H9 (cell line): ENCODE results near the gene RCOR2. TPM values are rescaled to one million over a fixed set of nuclear protein-coding genes. Genes with fewer than 3 reads are reported as not detected.

Experiments used
- DNase-seq: peaks from one replicate; pipeline ENCODE4 v3.0.0-alpha.2; 2017
- H2AFZ ChIP-seq: one replicate; pipeline ENCODE4 v1.6.1; 2013; ENCODE audit warnings: mild to moderate bottlenecking, low read length, control low read depth, moderate library complexity
- H2AK5ac ChIP-seq: 2 replicates; pipeline ENCODE4 v1.6.1; 2013; ENCODE audit warnings: low read length, control low read depth, mixed read lengths; ENCODE audit not compliant: insufficient read length
- H2BK120ac ChIP-seq: one replicate; pipeline ENCODE4 v1.6.1; 2013; ENCODE audit warnings: low read depth, mild to moderate bottlenecking, low read length, control low read depth, inconsistent platforms; ENCODE audit not compliant: poor library complexity, severe bottlenecking
- H2BK12ac ChIP-seq: 2 replicates; pipeline ENCODE4 v1.6.1; 2013; ENCODE audit warnings: low read length, control low read depth, mixed read lengths, low read depth; ENCODE audit not compliant: insufficient read length
- H2BK15ac ChIP-seq: 2 replicates; pipeline ENCODE4 v1.6.1; 2013; ENCODE audit warnings: low read depth, low read length, control low read depth
- H2BK20ac ChIP-seq: one replicate; pipeline ENCODE4 v1.6.1; 2013; ENCODE audit warnings: low read depth, mild to moderate bottlenecking, low read length, control low read depth, inconsistent platforms; ENCODE audit not compliant: poor library complexity, severe bottlenecking
- H2BK5ac ChIP-seq: 2 replicates; pipeline ENCODE4 v1.6.1; 2013; ENCODE audit warnings: low read length, control low read depth, mixed read lengths; ENCODE audit not compliant: insufficient read length
- H3K14ac ChIP-seq: 2 replicates; pipeline ENCODE4 v1.6.1; 2013; ENCODE audit warnings: low read length, control low read depth; ENCODE audit not compliant: insufficient read depth
- H3K18ac ChIP-seq: 2 replicates; pipeline ENCODE4 v1.6.1; 2013; ENCODE audit warnings: low read depth, mild to moderate bottlenecking, mixed read lengths, low read length, control low read depth; ENCODE audit not compliant: insufficient read length
- H3K23ac ChIP-seq: 2 replicates; pipeline ENCODE4 v1.6.1; 2013; ENCODE audit warnings: low read length, control low read depth, mixed read lengths, low read depth; ENCODE audit not compliant: insufficient read length
- H3K23me2 ChIP-seq: 2 replicates; pipeline ENCODE4 v1.6.1; 2013; ENCODE audit warnings: low read depth, mild to moderate bottlenecking, mixed read lengths, low read length, control low read depth; ENCODE audit not compliant: insufficient read length, poor library complexity, severe bottlenecking
- H3K27ac ChIP-seq: 2 replicates; pipeline ENCODE4 v1.5.1; 2013; ENCODE audit warnings: low read length, control low read depth, mixed read lengths, low read depth; ENCODE audit not compliant: insufficient read length
- H3K27me3 ChIP-seq: 2 replicates; pipeline ENCODE4 v1.6.1; 2013; ENCODE audit warnings: low read length, control low read depth, inconsistent platforms; ENCODE audit not compliant: insufficient read depth
- H3K4ac ChIP-seq: 2 replicates; pipeline ENCODE4 v1.6.1; 2013; ENCODE audit warnings: low read depth, mild to moderate bottlenecking, control low read depth, inconsistent platforms, low read length, moderate library complexity
- H3K4me1 ChIP-seq: 2 replicates; pipeline ENCODE4 v1.6.1; 2013; ENCODE audit warnings: low read length, control low read depth, inconsistent platforms; ENCODE audit not compliant: insufficient read depth
- H3K4me2 ChIP-seq: 2 replicates; pipeline ENCODE4 v1.6.1; 2013; ENCODE audit warnings: low read length, control low read depth, mixed read lengths; ENCODE audit not compliant: insufficient read length, insufficient read depth
- H3K56ac ChIP-seq: 2 replicates; pipeline ENCODE4 v1.6.1; 2013; ENCODE audit warnings: low read depth, mild to moderate bottlenecking, mixed read lengths, low read length, control low read depth; ENCODE audit not compliant: insufficient read length
- H3K79me1 ChIP-seq: 2 replicates; pipeline ENCODE4 v1.6.1; 2013; ENCODE audit warnings: low read depth, mild to moderate bottlenecking, moderate library complexity, low read length, control low read depth, inconsistent platforms; ENCODE audit not compliant: insufficient read depth, poor library complexity, severe bottlenecking
- H3K79me2 ChIP-seq: 2 replicates; pipeline ENCODE4 v1.6.1; 2013; ENCODE audit warnings: low read length, control low read depth, inconsistent platforms; ENCODE audit not compliant: insufficient read depth
- H3K9ac ChIP-seq: 2 replicates; pipeline ENCODE4 v1.6.1; 2013; ENCODE audit warnings: low read length, control low read depth, mixed read lengths; ENCODE audit not compliant: insufficient read length; ENCODE audit errors: extremely low read depth
- H3K9me3 ChIP-seq: one replicate; pipeline ENCODE4 v1.6.1; 2013; ENCODE audit warnings: low read depth, low read length, inconsistent platforms; ENCODE audit not compliant: control insufficient read depth
- H3T11ph ChIP-seq: one replicate; pipeline ENCODE4 v1.6.1; 2013; ENCODE audit warnings: mild to moderate bottlenecking, low read length, control low read depth, inconsistent platforms
- H4K20me1 ChIP-seq: one replicate; pipeline ENCODE4 v1.6.1; 2013; ENCODE audit not compliant: control insufficient read depth, insufficient read length, insufficient read depth
- H4K5ac ChIP-seq: 2 replicates; pipeline ENCODE4 v1.6.1; 2013; ENCODE audit warnings: low read depth, mild to moderate bottlenecking, mixed read lengths, low read length, control low read depth; ENCODE audit not compliant: insufficient read length
- H4K8ac ChIP-seq: replicated peaks from 2 replicates; pipeline ENCODE4 v1.6.1; 2013; ENCODE audit warnings: low read length, control low read depth, mixed read lengths, low read depth; ENCODE audit not compliant: insufficient read length
- H4K91ac ChIP-seq: 2 replicates; pipeline ENCODE4 v1.6.1; 2013; ENCODE audit warnings: low read depth, mild to moderate bottlenecking, moderate library complexity, mixed read lengths, low read length, control low read depth; ENCODE audit not compliant: insufficient read length
- H3K27ac Mint-ChIP-seq, 3 experiments: 2 replicates in 2 of 3; 3 replicates in 1 of 3; pipeline ENCODE4 v1.8.0; 2020 to 2021; ENCODE audit warnings: mixed read lengths in 3 of 3, mild to moderate bottlenecking in 1 of 3, moderate library complexity in 1 of 3
- H3K27me3 Mint-ChIP-seq: 2 replicates; pipeline ENCODE4 v1.8.0; 2021; ENCODE audit warnings: low read depth, mild to moderate bottlenecking, moderate library complexity, mixed read lengths
- H3K36me3 Mint-ChIP-seq, 3 experiments: 2 replicates in 2 of 3; 3 replicates in 1 of 3; pipeline ENCODE4 v1.8.0; 2020 to 2021; ENCODE audit warnings: low read depth in 3 of 3, mixed read lengths in 3 of 3; ENCODE audit not compliant: insufficient read depth in 1 of 3
- H3K4me1 Mint-ChIP-seq, 2 experiments: 2 replicates each; pipeline ENCODE4 v1.8.0; 2020; ENCODE audit warnings: mixed read lengths in 2 of 2
- H3K4me3 Mint-ChIP-seq, 2 experiments: 2 replicates in 1 of 2; 3 replicates in 1 of 2; pipeline ENCODE4 v1.8.0; 2020 to 2021; ENCODE audit warnings: mild to moderate bottlenecking in 2 of 2, mixed read lengths in 2 of 2, moderate library complexity in 1 of 2
- H3K9me3 Mint-ChIP-seq, 2 experiments: 2 replicates in 1 of 2; 3 replicates in 1 of 2; pipeline ENCODE4 v1.8.0; 2020; ENCODE audit warnings: mild to moderate bottlenecking in 2 of 2, mixed read lengths in 2 of 2, moderate library complexity in 1 of 2
- WGBS: extraction: QIAGEN DNeasy Blood & Tissue Kit; methylation state at CpG from one replicate; pipeline ENCODE4 v1.1.7; 2013; ENCODE audit warnings: missing lambda C conversion rate, low lambda C conversion rate, mixed read lengths; ENCODE audit not compliant: insufficient read length; ENCODE audit errors: extremely low coverage; 5-methylcytosine and 5-hydroxymethylcytosine counted together
- total RNA-seq: library from RNA; stranded (reverse); gene quantifications from 2 replicates; pipeline ENCODE4 v1.2.1, GENCODE V29; 2021
- TF ChIP-seq, protein P1 (sequence below): fragments of 200-600 bp; sonication (generic); conservative IDR thresholded peaks from 3 replicates; pipeline ENCODE4 v1.8.0; 2021; ENCODE audit warnings: antibody characterized with exemption, mild to moderate bottlenecking

Gene RCOR2
- total RNA-seq, 1 experiment from 2014 or later = 118 TPM

DNA sequence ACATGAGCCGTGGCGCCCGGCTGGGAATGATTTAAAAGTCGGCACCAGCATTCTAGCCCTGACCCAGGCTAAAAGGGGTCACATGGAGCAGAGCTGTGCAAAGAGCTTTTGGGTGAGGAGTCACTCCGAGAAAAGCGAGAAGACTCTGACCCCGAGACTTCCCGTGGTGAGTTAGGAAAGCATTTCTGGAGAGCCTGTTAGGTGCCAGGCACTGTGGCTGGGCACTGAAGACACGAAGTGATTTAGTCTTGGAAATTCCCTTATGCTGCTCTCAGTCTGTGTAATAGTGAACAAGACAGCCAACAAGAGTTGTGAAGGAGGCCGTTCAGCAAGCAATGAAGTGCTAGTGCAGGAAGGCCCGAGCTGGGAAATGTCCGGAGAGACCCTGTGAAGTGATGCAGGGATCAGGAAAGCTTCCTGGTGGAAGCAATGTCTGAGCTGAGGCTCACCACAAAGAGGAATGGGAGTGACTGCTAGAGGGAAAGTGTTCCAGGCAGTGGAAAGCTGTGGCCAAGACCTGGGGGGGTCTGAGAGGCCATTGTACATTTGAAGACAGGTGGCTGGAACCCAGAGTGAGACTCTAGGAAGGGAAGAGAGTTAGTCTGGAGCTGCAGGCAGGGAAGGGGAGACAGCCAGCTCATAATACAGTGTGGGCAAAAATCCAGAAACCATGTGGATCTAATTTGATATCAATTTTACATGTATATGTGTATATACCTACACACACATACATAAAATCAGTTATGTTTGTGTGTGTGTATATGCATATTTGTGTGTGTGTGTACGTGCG is 46.4 kb downstream of the RCOR2 start:
- peaks cover 12% of the 10 kb centered on the region; the same call in 1 of the 2 replicates for H3K4me1 ChIP-seq
- H2BK5ac ChIP-seq = no peak overlapping the region
- no peak overlapping the region for H4K8ac ChIP-seq
- no peaks in the 10 kb centered on the region for H4K20me1 ChIP-seq
- peaks cover 0 to 3% (median 3%) of the 10 kb centered on the region in 3 experiments; a peak in 4 of 7 replicates for H3K36me3 Mint-ChIP-seq
- TF ChIP-seq, protein P1, sequence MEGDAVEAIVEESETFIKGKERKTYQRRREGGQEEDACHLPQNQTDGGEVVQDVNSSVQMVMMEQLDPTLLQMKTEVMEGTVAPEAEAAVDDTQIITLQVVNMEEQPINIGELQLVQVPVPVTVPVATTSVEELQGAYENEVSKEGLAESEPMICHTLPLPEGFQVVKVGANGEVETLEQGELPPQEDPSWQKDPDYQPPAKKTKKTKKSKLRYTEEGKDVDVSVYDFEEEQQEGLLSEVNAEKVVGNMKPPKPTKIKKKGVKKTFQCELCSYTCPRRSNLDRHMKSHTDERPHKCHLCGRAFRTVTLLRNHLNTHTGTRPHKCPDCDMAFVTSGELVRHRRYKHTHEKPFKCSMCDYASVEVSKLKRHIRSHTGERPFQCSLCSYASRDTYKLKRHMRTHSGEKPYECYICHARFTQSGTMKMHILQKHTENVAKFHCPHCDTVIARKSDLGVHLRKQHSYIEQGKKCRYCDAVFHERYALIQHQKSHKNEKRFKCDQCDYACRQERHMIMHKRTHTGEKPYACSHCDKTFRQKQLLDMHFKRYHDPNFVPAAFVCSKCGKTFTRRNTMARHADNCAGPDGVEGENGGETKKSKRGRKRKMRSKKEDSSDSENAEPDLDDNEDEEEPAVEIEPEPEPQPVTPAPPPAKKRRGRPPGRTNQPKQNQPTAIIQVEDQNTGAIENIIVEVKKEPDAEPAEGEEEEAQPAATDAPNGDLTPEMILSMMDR = no peak
- peaks cover 58 to 62% of the 10 kb centered on the region in 2 experiments for H3K4me1 Mint-ChIP-seq
- H3K79me2 ChIP-seq = peaks cover 17% of the 10 kb centered on the region; the same call in 1 of the 2 replicates
- H2BK15ac ChIP-seq = no peak overlapping the region
- no peaks in the 10 kb centered on the region for H3K9me3 ChIP-seq
- H3K27me3 Mint-ChIP-seq = no peaks in the 10 kb centered on the region
- H3T11ph ChIP-seq = no peak overlapping the region
- WGBS = no CpG with 5 or more reads among the region's 14 CpGs
- H2BK120ac ChIP-seq = no peak overlapping the region
- no peak overlapping the region for H2AK5ac ChIP-seq
- H3K23me2 ChIP-seq = no peaks in the 10 kb centered on the region
- no peak overlapping the region for H3K23ac ChIP-seq
- H3K27ac Mint-ChIP-seq = peak overlapping the region in 2 of 3 experiments; percentile 79 to 86; a peak in 4 of 7 replicates
- no peak overlapping the region for H3K18ac ChIP-seq
- DNase-seq = no peak
- H3K4me2 ChIP-seq = no peak overlapping the region
- no peaks in the 10 kb centered on the region for H3K27me3 ChIP-seq
- no peak overlapping the region for H4K91ac ChIP-seq
- H3K4me3 Mint-ChIP-seq = no peak overlapping the region
- H3K4ac ChIP-seq = no peak overlapping the region
- H4K5ac ChIP-seq = no peak overlapping the region
- no peak overlapping the region for H3K14ac ChIP-seq
- no peak overlapping the region for H3K27ac ChIP-seq
- no peak overlapping the region for H2BK12ac ChIP-seq
- peaks cover 13% of the 10 kb centered on the region for H3K79me1 ChIP-seq
- no peak overlapping the region for H3K56ac ChIP-seq
- H2AFZ ChIP-seq = no peak overlapping the region
- H2BK20ac ChIP-seq = no peak overlapping the region
- H3K9me3 Mint-ChIP-seq = no peaks in the 10 kb centered on the region
- no peak overlapping the region for H3K9ac ChIP-seq
